Esophagus mucosa (tissue), 1 donor: Measurements from ENCODE around the gene GOLGA5. TPM values are rescaled to one million over a fixed set of nuclear protein-coding genes. Genes with fewer than 3 reads are reported as not detected.
A peak's percentile ranks its signal among the peaks of the same experiment; 100 is the strongest.

ENCODE experiments used
- ATAC-seq: fragments of 200-7000 bp; cut with Tn5 transposase; one replicate; pipeline ENCODE4 v1.9.1; 2020
- total RNA-seq: library from RNA; stranded (reverse); gene quantifications from one replicate; pipeline ENCODE4 v1.2.4, GENCODE V29; 2023
- donor health status: DM: yes; HTN: yes; CAD: no.

Gene GOLGA5
- total RNA-seq, 1 donor from 2014 or later: 24.9 TPM

- peak; percentile 55 for ATAC-seq
These were observed 86.7 kb downstream of the GOLGA5 start for GRCh38 chr14:92880851-92881250.

- no peak for ATAC-seq
These were observed 89.0 kb downstream of the GOLGA5 start for GRCh38 chr14:92883066-92883465.

GRCh38 chr14:92884410-92884809 is 90.3 kb downstream of the GOLGA5 start:
- ATAC-seq: no peak

GRCh38 chr14:92885279-92886061 is 91.4 kb downstream of the GOLGA5 start:
- no peak for ATAC-seq

- ATAC-seq: no peak
These were observed 92.2 kb downstream of the GOLGA5 start for GRCh38 chr14:92886337-92886736.

GRCh38 chr14:92887157-92887556 is 93.1 kb downstream of the GOLGA5 start:
- ATAC-seq: no peak

- ATAC-seq: no peak
These were observed 94.8 kb downstream of the GOLGA5 start for GRCh38 chr14:92888896-92889295.

Other genes starting within 250 kb of the GOLGA5 start
- 27.4 TPM for gene LGMN, start 45.7 kb upstream of the GOLGA5 start, total RNA-seq
- gene CHGA, start 128.8 kb downstream of the GOLGA5 start, total RNA-seq: 0.08 TPM